Effector memory CD8-positive, alpha-beta T cell (primary cell): ENCODE data around the gene CDH4.

Experiments
- ATAC-seq: fragments of 150-1000 bp; cut with Tn5 transposase; replicated peaks from 2 replicates; pipeline ENCODE4 v1.10.0; 2021; ENCODE audit warnings: mild to moderate bottlenecking, moderate library complexity
- DNase-seq, 3 experiments: peaks; one replicate each; pipeline ENCODE4 v3.0.0; 2021
- H3K27ac Mint-ChIP-seq, 2 donors: one replicate each; pipeline ENCODE4 v1.8.0; 2022; ENCODE audit warnings: mild to moderate bottlenecking in 2 of 2, mixed read lengths in 2 of 2, moderate library complexity in 2 of 2
- H3K27me3 Mint-ChIP-seq, 2 donors: one replicate each; pipeline ENCODE4 v1.8.0; 2022; ENCODE audit warnings: mixed read lengths in 2 of 2
- H3K36me3 Mint-ChIP-seq: one replicate; pipeline ENCODE4 v1.8.0; 2022; ENCODE audit warnings: mild to moderate bottlenecking, moderate library complexity, mixed read lengths; ENCODE audit not compliant: insufficient read depth
- H3K4me1 Mint-ChIP-seq, 2 donors: one replicate each; pipeline ENCODE4 v1.8.0; 2022; ENCODE audit warnings: low read depth in 2 of 2, mixed read lengths in 2 of 2
- H3K4me3 Mint-ChIP-seq, 2 donors: one replicate each; pipeline ENCODE4 v1.8.0; 2022; ENCODE audit warnings: mild to moderate bottlenecking in 2 of 2, mixed read lengths in 2 of 2, moderate library complexity in 2 of 2
- H3K9me3 Mint-ChIP-seq, 2 donors: one replicate each; pipeline ENCODE4 v1.8.0; 2022; ENCODE audit warnings: mixed read lengths in 2 of 2

The CDH4 gene

DNA sequence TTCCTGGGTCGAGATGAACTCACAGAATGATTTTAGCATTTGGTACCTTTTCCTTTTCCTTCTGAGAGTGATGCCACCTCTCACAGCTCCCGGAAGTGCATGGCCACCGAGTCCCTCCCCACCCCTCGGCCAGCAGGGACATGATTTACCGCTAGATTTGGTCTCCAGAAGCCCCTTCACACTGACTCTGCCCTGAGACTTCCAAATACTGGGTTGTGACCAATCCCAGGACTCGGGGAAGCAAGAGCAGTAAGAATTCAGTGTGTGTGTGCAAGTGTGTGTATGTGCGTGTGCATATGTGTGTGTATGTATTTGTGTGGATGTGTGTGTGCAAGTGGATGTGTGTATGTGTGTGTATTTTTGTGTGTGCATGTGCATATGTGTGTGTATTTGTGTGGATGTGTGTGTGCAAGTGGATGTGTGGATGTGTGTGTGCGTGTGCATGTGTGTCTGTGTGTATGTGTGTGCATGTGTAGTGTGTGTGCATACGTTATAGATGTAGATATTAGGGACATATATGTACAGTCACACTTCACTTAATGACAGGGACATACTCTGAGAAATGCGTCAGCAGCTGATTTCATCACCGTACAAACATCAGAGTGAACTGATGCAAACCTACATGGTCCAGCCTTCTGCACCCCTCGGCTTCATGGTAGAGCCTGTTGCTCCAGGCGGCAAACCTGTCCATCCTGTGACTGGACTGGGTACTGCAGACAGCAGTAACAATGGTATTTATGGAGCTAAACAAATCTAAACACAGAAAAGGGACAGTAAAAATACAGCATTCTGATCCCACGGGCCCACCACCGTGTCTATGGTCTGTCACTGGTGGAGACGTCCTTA, 439.2 kb downstream of the CDH4 start:
- no peaks in the 10 kb centered on the region for H3K4me1 Mint-ChIP-seq
- H3K36me3 Mint-ChIP-seq = no peaks in the 10 kb centered on the region
- ATAC-seq (no peak), DNase-seq (no peak)
- H3K27ac Mint-ChIP-seq = no peak overlapping the region
- H3K9me3 Mint-ChIP-seq = no peaks in the 10 kb centered on the region
- H3K4me3 Mint-ChIP-seq = no peak overlapping the region
- peaks cover under 1 to 36% of the 10 kb centered on the region in 2 donors for H3K27me3 Mint-ChIP-seq

DNA sequence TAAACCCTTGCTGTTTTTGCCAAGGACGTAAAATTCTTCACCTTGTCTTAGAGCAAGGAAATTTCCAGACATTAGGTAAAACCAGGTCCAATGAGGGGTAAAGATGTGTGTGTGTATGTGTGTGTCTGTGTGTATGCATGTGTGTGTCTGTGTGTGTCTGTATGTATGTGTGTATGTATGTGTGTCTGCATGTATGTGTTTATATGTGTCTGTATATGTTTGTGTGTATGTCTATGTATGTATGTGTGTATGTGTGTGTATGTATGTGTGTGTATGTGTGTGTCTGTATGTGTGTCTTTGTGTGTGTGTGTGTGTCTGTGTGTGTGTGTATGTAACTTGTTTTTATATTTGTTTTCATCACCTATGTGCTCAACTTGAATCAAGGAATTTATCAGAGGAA, 439.9 kb downstream of the CDH4 start:
- no peak for DNase-seq
- no peaks in the 10 kb centered on the region for H3K4me1 Mint-ChIP-seq
- H3K36me3 Mint-ChIP-seq = no peaks in the 10 kb centered on the region

DNA sequence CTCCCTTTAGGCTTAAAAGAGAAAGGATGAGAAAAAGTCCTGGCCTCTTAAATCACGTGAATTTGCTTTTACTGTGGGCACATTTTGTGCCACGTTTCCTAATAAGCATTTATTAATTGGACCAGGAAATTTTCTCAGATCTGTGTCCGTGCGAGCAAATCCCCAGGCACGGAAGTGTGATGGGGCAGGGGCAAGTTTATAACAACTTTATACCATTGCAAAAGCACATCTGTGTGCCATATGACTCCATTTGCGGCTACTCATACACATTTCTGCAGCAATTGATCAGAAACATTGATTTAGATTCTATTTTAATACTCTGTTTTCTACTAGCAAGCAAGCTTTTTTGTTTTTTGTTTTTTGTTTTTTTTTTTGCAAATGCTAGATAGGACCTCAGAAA, 440.4 kb downstream of the CDH4 start:
- Mint-ChIP-seq H3K4me3 (no peak overlapping the region), H3K4me1 (no peaks in the 10 kb centered on the region), H3K36me3 (no peaks in the 10 kb centered on the region), H3K9me3 (no peaks in the 10 kb centered on the region), H3K27ac (no peak overlapping the region), H3K27me3 (peaks cover 8 to 48% of the 10 kb centered on the region in 2 donors)
- no peak for DNase-seq
- ATAC-seq = no peak

More for the DNA sequence above, 439.9 kb downstream of the CDH4 start:
- no peak overlapping the region for H3K27ac Mint-ChIP-seq
- peaks cover 8 to 44% of the 10 kb centered on the region in 2 donors for H3K27me3 Mint-ChIP-seq
- no peak for ATAC-seq
- H3K4me3 Mint-ChIP-seq = no peak overlapping the region
- no peaks in the 10 kb centered on the region for H3K9me3 Mint-ChIP-seq

DNA sequence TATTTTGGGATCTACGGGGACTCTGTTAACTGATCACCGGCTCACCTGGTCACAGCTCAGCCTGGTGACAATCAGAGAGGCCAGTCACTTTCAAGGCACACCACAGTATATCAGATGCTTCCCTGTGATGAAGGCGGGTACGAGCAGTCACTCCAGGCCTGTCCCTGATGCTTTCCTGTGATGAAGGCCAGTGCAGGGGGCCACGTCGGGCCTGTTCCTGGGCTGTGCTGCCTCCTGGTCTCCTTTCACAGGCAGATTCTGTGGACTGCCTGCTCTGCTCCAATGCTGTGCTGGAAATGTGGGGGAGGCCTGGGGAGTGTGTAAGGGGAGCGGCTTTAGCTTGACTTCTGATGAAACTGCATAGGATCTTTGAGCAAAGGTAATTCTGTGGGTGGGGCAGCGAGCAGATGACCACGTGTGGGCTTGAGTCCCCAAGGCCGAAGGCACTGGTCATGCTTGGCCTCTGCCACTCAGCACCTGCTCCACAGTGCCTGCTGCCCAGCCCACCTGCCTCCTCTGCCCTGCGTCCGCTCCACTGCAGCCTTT, 441.1 kb downstream of the CDH4 start:
- DNase-seq (no peak), ATAC-seq (no peak)
- no peak overlapping the region for H3K4me3 Mint-ChIP-seq
- H3K36me3 Mint-ChIP-seq = no peaks in the 10 kb centered on the region
- no peak overlapping the region for H3K27ac Mint-ChIP-seq
- H3K4me1 Mint-ChIP-seq = no peaks in the 10 kb centered on the region
- H3K9me3 Mint-ChIP-seq = no peaks in the 10 kb centered on the region
- H3K27me3 Mint-ChIP-seq = peaks cover 8 to 48% of the 10 kb centered on the region in 2 donors

DNA sequence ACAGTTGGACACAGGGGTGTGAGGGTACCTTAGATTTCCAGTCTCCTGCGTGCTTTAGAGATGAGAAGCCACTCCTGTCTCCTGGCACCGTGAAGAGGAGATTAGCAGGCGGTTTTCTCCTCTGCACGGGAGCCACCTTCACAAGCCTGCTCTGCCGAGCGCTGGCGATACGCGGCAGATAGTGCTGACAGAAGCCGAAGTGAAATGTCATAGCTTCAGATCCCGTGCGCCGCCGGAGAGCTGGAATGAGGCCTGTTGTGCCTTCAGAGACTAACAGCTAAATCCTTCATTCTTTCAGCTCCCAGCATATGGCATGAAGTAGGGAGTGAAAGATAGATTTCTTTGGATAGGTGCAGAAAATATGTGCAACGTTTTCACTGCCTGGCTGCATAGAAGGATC, 442.6 kb downstream of the CDH4 start:
- Mint-ChIP-seq H3K9me3 (no peaks in the 10 kb centered on the region), H3K27ac (no peak overlapping the region), H3K27me3 (peaks cover 8 to 39% of the 10 kb centered on the region in 2 donors), H3K36me3 (no peaks in the 10 kb centered on the region), H3K4me3 (no peak overlapping the region), H3K4me1 (no peaks in the 10 kb centered on the region)
- DNase-seq (no peak), ATAC-seq (no peak)

DNA sequence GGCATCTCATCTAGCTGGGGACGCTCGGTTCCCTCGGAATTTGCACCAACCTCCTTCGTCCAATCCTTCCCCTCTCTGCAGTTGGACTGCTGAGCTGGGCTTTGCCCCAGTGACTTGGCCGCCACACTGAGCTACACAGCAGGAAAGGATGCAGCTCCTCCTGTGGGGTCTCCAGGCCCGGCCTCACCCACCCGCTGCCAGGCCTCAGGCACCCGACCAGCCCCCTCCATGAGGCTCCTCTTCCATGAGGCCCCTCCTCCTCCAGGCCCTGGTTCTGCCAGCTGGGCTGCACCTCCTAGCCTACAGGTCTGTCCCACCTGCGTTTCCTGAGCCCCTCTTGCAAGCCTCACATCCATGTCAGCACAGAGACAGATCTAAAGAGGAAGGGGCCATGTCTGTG, 443.7 kb downstream of the CDH4 start:
- Mint-ChIP-seq H3K4me3 (no peak overlapping the region), H3K27me3 (peaks cover 8 to 30% of the 10 kb centered on the region in 2 donors), H3K9me3 (no peaks in the 10 kb centered on the region)

DNA sequence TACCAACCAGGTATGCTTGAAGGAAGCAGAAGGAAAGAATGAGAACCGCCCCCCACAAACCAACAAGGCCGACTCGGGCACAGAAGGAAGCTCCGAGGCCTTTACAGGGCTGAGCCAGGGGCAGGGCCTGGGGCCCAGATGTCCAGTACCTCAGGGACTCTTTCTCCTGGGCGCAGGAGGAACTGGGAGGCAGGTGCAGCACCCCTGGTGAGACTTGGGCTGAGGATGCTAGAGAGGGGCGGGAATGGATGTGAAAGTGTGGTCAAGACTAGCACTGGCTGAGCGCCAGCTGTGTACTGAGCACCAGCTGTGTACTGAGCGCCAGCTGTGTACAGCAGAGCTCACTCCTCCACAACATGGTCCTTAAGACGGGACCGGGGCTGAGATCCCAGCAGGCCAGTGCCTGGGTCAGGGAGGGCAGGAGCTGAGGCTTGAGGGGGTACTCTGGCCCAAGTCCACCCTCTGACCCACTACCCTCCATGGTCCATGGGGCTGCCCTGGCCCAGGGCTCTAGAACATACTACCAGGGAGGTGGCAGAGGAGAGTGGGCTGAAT, 444.2 kb downstream of the CDH4 start:
- Mint-ChIP-seq H3K9me3 (no peaks in the 10 kb centered on the region), H3K27ac (no peak overlapping the region)

More for the DNA sequence above, 443.7 kb downstream of the CDH4 start:
- no peak overlapping the region for H3K27ac Mint-ChIP-seq
- no peaks in the 10 kb centered on the region for H3K4me1 Mint-ChIP-seq
- ATAC-seq (no peak), DNase-seq (no peak)
- no peaks in the 10 kb centered on the region for H3K36me3 Mint-ChIP-seq

DNA sequence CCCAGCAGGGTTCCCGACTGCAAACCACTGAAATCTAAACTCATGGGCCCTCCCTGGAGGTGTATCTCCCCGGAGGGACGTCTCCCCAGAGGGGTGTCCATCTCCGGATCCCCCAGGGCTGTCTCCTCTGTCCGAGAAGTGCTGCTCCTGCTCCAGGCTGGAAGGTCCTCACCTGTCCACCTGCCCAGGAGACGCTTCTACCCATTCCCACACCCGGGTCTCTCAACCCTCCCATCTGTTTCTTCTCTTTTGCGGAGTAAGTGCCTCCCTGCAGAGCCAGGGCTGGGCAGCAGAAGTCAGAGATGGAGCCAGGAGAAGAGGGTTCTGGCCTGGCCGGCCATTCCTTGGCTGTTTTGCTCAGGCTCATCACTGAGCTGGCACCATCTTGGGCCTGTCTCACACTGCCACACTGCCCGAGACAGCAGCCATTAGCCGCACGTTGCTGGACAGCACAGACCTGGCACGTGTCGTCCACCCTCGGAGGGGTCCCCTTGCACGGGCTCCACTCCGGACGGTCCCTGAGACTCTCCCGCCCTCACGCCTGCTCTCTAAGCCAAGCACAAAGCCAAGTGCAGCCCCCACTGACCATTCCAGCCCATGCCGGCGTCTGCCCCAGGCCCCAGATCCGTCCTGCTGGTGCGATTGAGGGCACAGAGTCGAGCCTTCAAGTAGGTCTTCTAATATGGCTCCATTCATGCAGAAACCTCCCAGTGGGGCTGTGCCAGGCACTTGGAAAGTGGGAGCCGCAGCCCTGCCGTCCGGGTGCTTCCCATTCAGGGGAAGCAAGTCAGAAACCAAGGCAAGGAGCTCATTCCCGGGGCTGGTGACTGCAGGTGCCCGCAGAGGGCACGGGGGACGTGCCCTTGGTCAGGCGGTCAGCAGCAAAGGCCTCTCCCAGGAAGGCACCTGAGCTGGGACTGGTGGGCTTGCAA, 445.9 kb downstream of the CDH4 start:
- ATAC-seq = no peak
- H3K36me3 Mint-ChIP-seq = no peaks in the 10 kb centered on the region
- H3K27ac Mint-ChIP-seq = no peak overlapping the region
- no peak for DNase-seq
- no peaks in the 10 kb centered on the region for H3K9me3 Mint-ChIP-seq
- H3K27me3 Mint-ChIP-seq = peaks cover 8 to 28% of the 10 kb centered on the region in 2 donors
- H3K4me1 Mint-ChIP-seq = no peaks in the 10 kb centered on the region
- no peak overlapping the region for H3K4me3 Mint-ChIP-seq

More for the DNA sequence above, 444.2 kb downstream of the CDH4 start:
- ATAC-seq = no peak
- Mint-ChIP-seq H3K36me3 (no peaks in the 10 kb centered on the region), H3K4me3 (no peak overlapping the region), H3K4me1 (no peaks in the 10 kb centered on the region), H3K27me3 (peaks cover 8 to 30% of the 10 kb centered on the region in 2 donors)
- no peak for DNase-seq

DNA sequence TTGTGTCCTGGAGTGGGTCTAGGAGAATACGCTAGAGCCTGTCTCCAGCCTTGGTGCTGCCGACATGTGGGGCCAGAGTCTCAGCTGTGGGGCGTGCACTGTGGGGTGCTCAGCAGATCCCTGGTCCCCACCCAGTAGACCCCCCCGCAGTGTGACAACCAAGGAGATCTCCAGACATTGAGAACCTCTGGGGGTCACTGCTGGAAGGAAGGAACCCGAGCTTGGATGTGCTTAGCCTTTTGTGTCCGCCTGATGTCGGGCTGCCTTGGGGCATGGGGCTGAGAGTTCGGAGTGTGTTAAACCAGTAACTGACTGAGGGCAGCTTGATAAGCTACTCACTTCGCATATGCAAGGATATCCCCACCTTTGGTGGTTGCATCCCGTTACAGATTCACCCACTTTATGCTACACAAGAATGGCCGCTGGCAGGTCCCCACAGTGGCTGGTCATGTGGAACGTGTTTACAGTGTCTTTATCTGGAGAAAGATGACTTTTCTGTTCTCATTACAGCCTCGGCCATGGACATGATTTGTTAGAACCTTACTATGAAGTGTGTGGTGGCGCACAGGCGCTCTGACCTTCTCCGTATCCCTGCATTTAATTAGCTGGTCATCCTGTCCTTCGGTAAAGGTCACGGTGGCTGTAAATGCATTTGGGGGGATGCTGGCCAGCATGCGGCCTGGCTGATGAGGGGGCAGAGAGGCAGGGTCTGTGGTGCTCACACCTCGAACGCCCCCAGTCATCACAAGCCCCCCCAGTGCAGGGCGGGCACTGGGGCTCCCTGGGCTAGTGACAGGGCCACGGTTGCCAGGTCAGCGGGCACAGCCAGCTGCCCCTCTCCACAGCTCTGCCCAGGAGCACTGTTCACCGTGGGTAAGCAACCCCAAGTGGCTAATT, 446.8 kb downstream of the CDH4 start:
- Mint-ChIP-seq H3K4me3 (no peak overlapping the region), H3K27me3 (peaks cover 8 to 21% of the 10 kb centered on the region in 2 donors), H3K27ac (no peak overlapping the region), H3K36me3 (no peaks in the 10 kb centered on the region), H3K9me3 (no peaks in the 10 kb centered on the region), H3K4me1 (no peaks in the 10 kb centered on the region)
- DNase-seq (no peak), ATAC-seq (no peak)

DNA sequence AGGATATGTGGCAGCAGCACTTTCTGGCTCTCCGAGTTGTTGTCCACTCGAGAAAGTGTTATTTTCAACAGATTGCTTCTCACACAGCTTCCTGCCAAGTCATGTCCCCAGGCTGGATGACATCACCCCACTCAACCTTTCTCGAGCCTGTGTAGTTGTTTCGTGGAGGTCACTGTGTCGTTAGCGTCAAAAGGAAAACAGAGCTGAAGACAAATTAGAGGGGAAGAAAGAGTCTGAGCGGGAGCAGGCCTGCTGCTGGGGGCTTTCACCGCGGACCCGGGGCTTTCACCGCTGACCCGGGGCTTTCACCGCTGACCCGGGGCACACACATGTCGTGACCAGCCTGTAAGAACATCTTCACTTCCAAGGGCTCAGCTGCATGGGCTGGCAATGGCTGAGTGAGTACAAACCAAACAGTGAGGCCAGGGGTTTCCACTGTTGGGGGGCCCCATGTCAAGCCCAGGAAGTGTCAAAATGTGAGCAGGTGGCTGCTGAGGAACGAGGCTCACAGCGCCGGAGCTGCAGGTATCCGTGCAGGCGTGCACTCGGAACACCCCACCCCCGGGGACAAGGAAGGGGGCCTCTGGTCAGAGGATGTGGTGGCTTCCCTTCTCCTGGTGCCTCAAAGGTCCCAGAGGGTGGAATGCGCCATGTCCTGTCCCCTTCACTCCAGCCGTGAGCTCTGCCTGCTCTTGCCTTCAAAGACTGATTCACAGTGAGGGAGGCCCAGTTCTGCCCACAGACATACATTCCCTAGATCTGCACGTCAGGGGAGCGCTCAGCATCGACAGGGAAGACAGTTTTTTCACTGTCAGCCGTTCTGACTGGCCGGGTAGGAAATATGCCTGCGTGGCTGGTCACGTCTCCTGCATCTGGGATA, 447.7 kb downstream of the CDH4 start:
- ATAC-seq (no peak), DNase-seq (no peak)
- peaks cover 8 to 21% of the 10 kb centered on the region in 2 donors for H3K27me3 Mint-ChIP-seq
- H3K36me3 Mint-ChIP-seq = no peaks in the 10 kb centered on the region
- H3K4me3 Mint-ChIP-seq = no peak overlapping the region
- H3K9me3 Mint-ChIP-seq = no peaks in the 10 kb centered on the region
- no peak overlapping the region for H3K27ac Mint-ChIP-seq
- no peaks in the 10 kb centered on the region for H3K4me1 Mint-ChIP-seq

DNA sequence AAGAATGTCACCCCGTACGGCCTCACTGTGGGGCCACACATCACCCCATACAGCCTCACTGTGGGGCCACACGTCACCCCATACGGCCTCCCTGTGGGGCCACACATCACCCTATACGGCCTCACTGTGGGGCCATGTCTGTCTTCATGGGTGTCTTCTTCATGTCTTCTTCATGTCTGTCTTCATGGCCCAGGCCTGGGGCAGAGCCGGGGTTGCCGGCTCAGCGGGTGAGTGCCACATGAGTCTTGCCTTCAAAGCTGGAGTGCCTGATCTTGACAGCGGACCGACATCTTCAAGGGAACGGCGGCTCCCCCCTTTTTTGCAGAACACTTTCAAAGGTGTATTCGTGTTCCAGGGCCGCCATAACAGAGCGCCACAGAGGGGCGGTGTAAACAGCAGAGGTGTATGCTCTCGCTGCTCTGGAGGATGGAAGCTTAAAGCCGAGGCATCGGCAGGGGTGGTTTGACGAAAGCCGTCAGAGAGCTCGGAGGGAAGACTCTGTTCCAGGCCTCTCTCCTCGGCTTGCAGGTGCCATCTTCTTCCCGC, 448.6 kb downstream of the CDH4 start:
- Mint-ChIP-seq H3K27me3 (peaks cover 8 to 18% of the 10 kb centered on the region in 2 donors), H3K9me3 (no peaks in the 10 kb centered on the region), H3K4me3 (no peak overlapping the region), H3K36me3 (no peaks in the 10 kb centered on the region), H3K4me1 (no peaks in the 10 kb centered on the region), H3K27ac (no peak overlapping the region)
- no peak for ATAC-seq
- no peak for DNase-seq

DNA sequence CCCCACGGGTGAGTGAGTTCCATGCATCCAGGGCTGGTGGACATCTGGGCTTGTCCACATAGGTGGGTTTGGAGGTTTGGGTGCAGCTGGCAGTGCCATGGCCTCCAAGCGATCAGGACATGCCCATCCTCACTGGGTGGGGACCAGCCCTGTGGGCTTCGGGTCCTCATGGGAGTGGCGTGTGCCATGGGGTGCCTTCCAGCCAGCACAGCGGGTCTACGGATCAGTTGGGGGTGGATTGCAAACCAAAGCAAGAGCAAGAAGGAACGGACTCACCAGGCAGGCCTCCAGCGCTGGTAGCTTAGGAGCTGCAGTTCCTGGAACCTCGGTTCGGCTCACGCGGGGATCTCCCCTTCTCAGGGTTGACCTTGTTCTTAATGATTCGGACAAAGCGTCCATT, 449.3 kb downstream of the CDH4 start:
- Mint-ChIP-seq H3K27me3 (peaks cover 6 to 10% of the 10 kb centered on the region in 2 donors), H3K4me3 (no peak overlapping the region), H3K4me1 (no peaks in the 10 kb centered on the region), H3K27ac (no peak overlapping the region), H3K36me3 (no peaks in the 10 kb centered on the region), H3K9me3 (no peaks in the 10 kb centered on the region)
- DNase-seq (no peak), ATAC-seq (no peak)
